Adipocyte (in vitro differentiated cells): ENCODE results near the gene MAP3K7CL.
A peak's percentile ranks its signal among the peaks of the same experiment; 100 is the strongest.

Source experiments
- DNase-seq: peaks from one replicate; pipeline ENCODE4 v3.0.0-alpha.2; 2015; ENCODE audit warnings: low read depth
- H3K27me3 ChIP-seq: replicated peaks from 2 replicates; pipeline ENCODE4 v1.7.0; 2013; ENCODE audit warnings: mild to moderate bottlenecking, low read length, moderate library complexity; ENCODE audit not compliant: control insufficient read depth, insufficient read depth
- H3K36me3 ChIP-seq: 2 replicates; pipeline ENCODE4 v1.7.0; 2013; ENCODE audit warnings: low read length, mild to moderate bottlenecking, moderate library complexity; ENCODE audit not compliant: control insufficient read depth, insufficient read depth, severe bottlenecking
- H3K4me1 ChIP-seq: 2 replicates; pipeline ENCODE4 v1.7.0; 2013; ENCODE audit warnings: mild to moderate bottlenecking, low read length, moderate library complexity; ENCODE audit not compliant: control insufficient read depth, insufficient read depth
- H3K4me3 ChIP-seq: 2 replicates; pipeline ENCODE4 v1.7.0; 2013; ENCODE audit warnings: mild to moderate bottlenecking, low read length, moderate library complexity
- H3K9ac ChIP-seq: 2 replicates; pipeline ENCODE4 v1.7.0; 2013; ENCODE audit warnings: mild to moderate bottlenecking, low read length, moderate library complexity
- H3K9me3 ChIP-seq: 2 replicates; pipeline ENCODE4 v1.7.0; 2013; ENCODE audit warnings: mild to moderate bottlenecking, low read length, moderate library complexity; ENCODE audit not compliant: control insufficient read depth

MAP3K7CL gene

DNA sequence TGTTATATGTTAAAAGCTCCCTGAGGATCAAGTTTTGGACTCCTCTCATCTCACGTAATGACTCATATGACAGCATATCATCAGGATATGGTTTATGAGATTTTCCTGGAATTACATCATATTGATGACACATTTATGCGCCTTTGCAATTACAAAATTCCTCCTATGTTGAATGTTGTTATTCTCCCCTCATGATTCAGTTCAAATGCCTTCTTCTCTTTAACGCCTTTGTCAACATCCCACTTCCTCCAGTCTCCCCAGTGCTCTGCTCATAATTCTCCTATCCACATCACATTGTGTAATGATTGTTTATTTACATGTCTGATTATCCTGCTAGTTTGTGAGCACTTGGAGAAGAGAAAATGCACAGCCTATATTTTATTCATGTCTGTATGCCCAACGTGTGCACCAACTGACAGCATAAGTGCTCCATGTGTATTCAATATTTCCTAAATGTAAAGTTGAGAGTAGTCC lies 87.4 kb downstream of the MAP3K7CL start:
- peaks cover 7% of the 10 kb centered on the region for H3K4me1 ChIP-seq
- H3K4me3 ChIP-seq, result no peak overlapping the region
- no peaks in the 10 kb centered on the region for H3K27me3 ChIP-seq
- peak; percentile 92 for DNase-seq
- no peaks in the 10 kb centered on the region for H3K36me3 ChIP-seq
- H3K9ac ChIP-seq, result no peak overlapping the region
- no peaks in the 10 kb centered on the region for H3K9me3 ChIP-seq

DNA sequence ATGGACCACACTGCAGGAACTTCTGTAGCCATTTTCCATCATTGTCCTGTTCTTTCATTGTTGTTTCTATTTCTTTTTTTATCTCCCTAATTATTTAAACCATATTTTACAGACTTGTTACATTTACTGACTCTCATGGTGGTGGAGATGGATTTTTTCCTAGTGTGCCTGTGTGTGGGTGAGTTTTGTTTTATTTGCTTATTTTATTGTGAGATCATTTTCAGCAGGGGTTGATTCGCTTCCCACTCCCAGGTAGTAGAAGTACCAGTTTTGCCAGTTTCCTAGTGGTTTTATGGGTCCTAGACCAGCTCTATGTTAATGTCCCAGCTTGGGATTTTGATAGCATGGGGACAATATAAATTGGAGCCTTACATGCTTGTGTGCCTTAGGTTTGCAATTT lies 88.3 kb downstream of the MAP3K7CL start:
- DNase-seq, result no peak
- Histone ChIP-seq H3K27me3 (no peaks in the 10 kb centered on the region), H3K36me3 (no peaks in the 10 kb centered on the region), H3K4me3 (no peak overlapping the region), H3K9ac (no peak overlapping the region), H3K9me3 (no peaks in the 10 kb centered on the region), H3K4me1 (peaks cover 7% of the 10 kb centered on the region)

DNA sequence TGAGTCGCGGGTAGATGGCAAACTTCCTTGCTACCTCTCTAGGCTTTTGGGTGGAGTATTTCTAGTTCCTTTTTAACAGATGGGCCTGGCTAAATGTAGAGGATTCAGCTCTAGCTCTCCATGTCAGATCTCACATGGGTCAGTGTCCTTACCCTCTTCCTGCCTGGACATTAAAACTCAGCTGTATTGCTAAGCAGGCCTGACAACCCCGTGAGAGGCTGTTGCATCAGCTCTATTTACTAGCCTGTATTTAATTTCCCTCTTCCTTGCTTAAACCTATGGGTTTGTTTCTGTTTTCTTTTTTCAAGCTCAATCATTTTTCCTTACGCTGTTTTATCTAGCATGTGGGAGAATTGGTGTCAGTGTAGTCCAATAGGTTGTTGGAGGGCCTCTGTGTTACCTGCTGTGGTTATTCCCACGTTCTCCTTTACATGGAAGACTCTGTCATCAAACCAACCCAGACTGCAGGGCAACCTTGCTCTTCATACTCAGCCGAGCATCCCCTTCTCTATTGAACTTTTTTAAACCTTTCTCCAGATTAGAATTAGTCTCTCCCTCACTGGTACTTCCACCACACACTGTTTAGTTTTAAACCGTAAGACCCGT lies 88.8 kb downstream of the MAP3K7CL start:
- DNase-seq, result peak; percentile 44
- no peaks in the 10 kb centered on the region for H3K27me3 ChIP-seq
- no peaks in the 10 kb centered on the region for H3K9me3 ChIP-seq
- no peaks in the 10 kb centered on the region for H3K36me3 ChIP-seq
- no peak overlapping the region for H3K4me3 ChIP-seq
- H3K4me1 ChIP-seq, result peaks cover 7% of the 10 kb centered on the region
- H3K9ac ChIP-seq, result no peak overlapping the region

DNA sequence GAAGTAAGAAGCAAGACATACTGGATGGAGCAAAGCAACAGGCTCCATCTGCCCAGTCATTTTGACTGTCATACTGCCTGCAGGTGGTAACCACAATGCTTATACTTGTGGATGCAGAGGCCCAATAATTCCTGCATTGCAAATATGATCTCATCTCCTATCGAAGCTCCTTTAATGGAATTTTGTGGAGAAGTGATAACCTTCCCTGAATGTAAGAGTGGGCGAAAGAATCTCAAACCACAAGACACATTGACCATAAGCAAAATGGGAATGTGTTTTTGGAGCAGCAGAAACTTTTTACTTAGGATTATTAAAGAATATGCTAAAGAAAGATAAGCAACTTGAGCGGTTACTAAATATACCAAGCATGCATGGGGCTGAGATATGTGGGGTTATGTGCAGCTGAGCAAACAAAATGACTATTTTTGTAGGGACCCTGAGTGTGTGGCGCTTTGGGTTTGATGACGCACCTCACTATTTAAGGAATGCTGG lies 90.9 kb downstream of the MAP3K7CL start:
- peaks cover 7% of the 10 kb centered on the region for H3K4me1 ChIP-seq
- peak; percentile 64 for DNase-seq
- H3K9me3 ChIP-seq, result no peaks in the 10 kb centered on the region
- no peaks in the 10 kb centered on the region for H3K36me3 ChIP-seq
- H3K4me3 ChIP-seq, result no peak overlapping the region
- no peaks in the 10 kb centered on the region for H3K27me3 ChIP-seq
- no peak overlapping the region for H3K9ac ChIP-seq

DNA sequence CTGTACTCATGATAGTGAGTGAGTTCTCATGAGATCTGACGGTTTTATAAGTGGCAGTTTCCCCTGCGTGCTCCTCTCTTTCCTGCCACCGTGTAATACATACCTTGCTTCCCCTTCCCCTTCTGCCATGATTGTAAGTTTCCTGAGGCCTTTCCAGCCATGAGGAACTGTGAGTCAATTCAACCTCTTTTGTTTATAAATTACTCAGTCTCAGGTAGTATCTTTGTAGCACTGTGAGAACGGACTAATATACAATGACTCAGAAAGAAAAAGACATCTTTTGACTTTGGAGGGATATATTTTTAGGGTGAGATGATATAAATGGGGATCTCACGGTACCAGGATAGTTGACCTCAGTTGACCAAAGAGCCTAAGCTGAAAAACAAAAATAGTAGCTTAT lies 93.6 kb downstream of the MAP3K7CL start:
- no peak for DNase-seq
- Histone ChIP-seq H3K9ac (no peak overlapping the region), H3K9me3 (no peaks in the 10 kb centered on the region), H3K27me3 (no peaks in the 10 kb centered on the region), H3K4me3 (no peak overlapping the region), H3K36me3 (no peaks in the 10 kb centered on the region), H3K4me1 (no peaks in the 10 kb centered on the region)
